ENCODE measurements around the gene SHISA6. TPM values are rescaled to one million over a fixed set of nuclear protein-coding genes. Genes with fewer than 3 reads are reported as not detected.

SHISA6 gene
- total RNA-seq, 1 donor from 2014 or later = not detected

- Mint-ChIP-seq H3K27me3 (no peaks in the 10 kb centered on the region), H3K4me1 (no peaks in the 10 kb centered on the region), H3K36me3 (ENCODE audit: low read depth) (no peaks in the 10 kb centered on the region), H3K9me3 (peaks cover 3% of the 10 kb centered on the region), H3K4me3 (no peak overlapping the region), H3K27ac (no peak overlapping the region)
- intact Hi-C loops (cut with micrococcal nuclease) = no loop called here
- DNase-seq = no peak
Measured at GRCh38 chr17:11418342-11418741, 177.3 kb downstream of the SHISA6 start.

- Mint-ChIP-seq H3K36me3 (ENCODE audit: low read depth) (no peaks in the 10 kb centered on the region), H3K27ac (no peak overlapping the region), H3K27me3 (no peaks in the 10 kb centered on the region), H3K9me3 (peaks cover 9% of the 10 kb centered on the region), H3K4me3 (no peak overlapping the region), H3K4me1 (no peaks in the 10 kb centered on the region)
- intact Hi-C loops (cut with micrococcal nuclease) = no loop called here
- no peak for DNase-seq
Measured at GRCh38 chr17:11430751-11431150, 189.7 kb downstream of the SHISA6 start.

- DNase-seq = no peak
- Mint-ChIP-seq H3K4me3 (no peak overlapping the region), H3K4me1 (no peaks in the 10 kb centered on the region), H3K27me3 (no peaks in the 10 kb centered on the region), H3K27ac (no peak overlapping the region), H3K9me3 (peaks cover 7% of the 10 kb centered on the region), H3K36me3 (ENCODE audit: low read depth) (no peaks in the 10 kb centered on the region)
- intact Hi-C loops (cut with micrococcal nuclease) = no loop called here
Measured at GRCh38 chr17:11438673-11439072, 197.7 kb downstream of the SHISA6 start.

- peaks cover 7% of the 10 kb centered on the region for H3K9me3 Mint-ChIP-seq
- no peaks in the 10 kb centered on the region for H3K4me1 Mint-ChIP-seq
- no peak for DNase-seq
- H3K36me3 Mint-ChIP-seq (ENCODE audit: low read depth) = no peaks in the 10 kb centered on the region
- no peak overlapping the region for H3K4me3 Mint-ChIP-seq
- intact Hi-C loops (cut with micrococcal nuclease) = no loop called here
- no peaks in the 10 kb centered on the region for H3K27me3 Mint-ChIP-seq
- H3K27ac Mint-ChIP-seq = no peak overlapping the region
Measured at GRCh38 chr17:11441004-11441403, 200.0 kb downstream of the SHISA6 start.

GRCh38 chr17:11446316-11446715, 205.3 kb downstream of the SHISA6 start:
- intact Hi-C loops (cut with micrococcal nuclease) = no loop called here
- H3K4me1 Mint-ChIP-seq = no peaks in the 10 kb centered on the region
- H3K27me3 Mint-ChIP-seq = no peaks in the 10 kb centered on the region
- H3K36me3 Mint-ChIP-seq (ENCODE audit: low read depth) = no peaks in the 10 kb centered on the region
- H3K9me3 Mint-ChIP-seq = no peaks in the 10 kb centered on the region
- no peak overlapping the region for H3K27ac Mint-ChIP-seq
- DNase-seq = no peak
- no peak overlapping the region for H3K4me3 Mint-ChIP-seq

GRCh38 chr17:11454096-11454495, 213.1 kb downstream of the SHISA6 start:
- DNase-seq = no peak
- no peak overlapping the region for H3K4me3 Mint-ChIP-seq
- H3K27me3 Mint-ChIP-seq = no peaks in the 10 kb centered on the region
- H3K4me1 Mint-ChIP-seq = no peaks in the 10 kb centered on the region
- no peaks in the 10 kb centered on the region for H3K36me3 Mint-ChIP-seq (ENCODE audit: low read depth)
- H3K9me3 Mint-ChIP-seq = peaks cover 14% of the 10 kb centered on the region
- intact Hi-C loops (cut with micrococcal nuclease) = no loop called here
- no peak overlapping the region for H3K27ac Mint-ChIP-seq

- no peak overlapping the region for H3K27ac Mint-ChIP-seq
- peaks cover 17% of the 10 kb centered on the region for H3K9me3 Mint-ChIP-seq
- H3K36me3 Mint-ChIP-seq (ENCODE audit: low read depth) = no peaks in the 10 kb centered on the region
- intact Hi-C loops (cut with micrococcal nuclease) = no loop called here
- no peaks in the 10 kb centered on the region for H3K27me3 Mint-ChIP-seq
- no peak for DNase-seq
- H3K4me1 Mint-ChIP-seq = no peaks in the 10 kb centered on the region
- H3K4me3 Mint-ChIP-seq = no peak overlapping the region
Measured at GRCh38 chr17:11458279-11458678, 217.3 kb downstream of the SHISA6 start.

- H3K4me1 Mint-ChIP-seq = no peaks in the 10 kb centered on the region
Measured at GRCh38 chr17:11459861-11460331, 218.9 kb downstream of the SHISA6 start.

GRCh38 chr17:11461993-11462548, 221.1 kb downstream of the SHISA6 start:
- Mint-ChIP-seq H3K4me3 (no peak overlapping the region), H3K36me3 (ENCODE audit: low read depth) (no peaks in the 10 kb centered on the region), H3K27me3 (no peaks in the 10 kb centered on the region), H3K4me1 (no peaks in the 10 kb centered on the region), H3K9me3 (peaks cover 6% of the 10 kb centered on the region), H3K27ac (no peak overlapping the region)
- intact Hi-C loops (cut with micrococcal nuclease) = no loop called here
- no peak for DNase-seq

More at GRCh38 chr17:11459861-11460331, 218.9 kb downstream of the SHISA6 start:
- DNase-seq = no peak
- H3K4me3 Mint-ChIP-seq = no peak overlapping the region
- H3K27me3 Mint-ChIP-seq = no peaks in the 10 kb centered on the region
- intact Hi-C loops (cut with micrococcal nuclease) = no loop called here
- H3K9me3 Mint-ChIP-seq = peaks cover 9% of the 10 kb centered on the region
- H3K36me3 Mint-ChIP-seq (ENCODE audit: low read depth) = no peaks in the 10 kb centered on the region
- H3K27ac Mint-ChIP-seq = no peak overlapping the region

- Mint-ChIP-seq H3K4me1 (no peaks in the 10 kb centered on the region), H3K36me3 (ENCODE audit: low read depth) (no peaks in the 10 kb centered on the region), H3K4me3 (no peak overlapping the region), H3K27me3 (no peaks in the 10 kb centered on the region), H3K9me3 (no peaks in the 10 kb centered on the region), H3K27ac (no peak overlapping the region)
- intact Hi-C loops (cut with micrococcal nuclease) = no loop called here
- DNase-seq = no peak
Measured at GRCh38 chr17:11467639-11468038, 226.6 kb downstream of the SHISA6 start.

GRCh38 chr17:11485336-11486100, 244.5 kb downstream of the SHISA6 start:
- no peaks in the 10 kb centered on the region for H3K36me3 Mint-ChIP-seq (ENCODE audit: low read depth)
- H3K27me3 Mint-ChIP-seq = no peaks in the 10 kb centered on the region
- H3K4me1 Mint-ChIP-seq = no peaks in the 10 kb centered on the region
- intact Hi-C loops (cut with micrococcal nuclease) = no loop called here
- no peak overlapping the region for H3K27ac Mint-ChIP-seq
- H3K9me3 Mint-ChIP-seq = peaks cover 9% of the 10 kb centered on the region
- no peak for DNase-seq
- no peak overlapping the region for H3K4me3 Mint-ChIP-seq

- H3K4me1 Mint-ChIP-seq = no peaks in the 10 kb centered on the region
- H3K27ac Mint-ChIP-seq = no peak overlapping the region
Measured at GRCh38 chr17:11486101-11486867, 245.3 kb downstream of the SHISA6 start.

GRCh38 chr17:11486868-11487310, 245.9 kb downstream of the SHISA6 start:
- no peak for DNase-seq
- Mint-ChIP-seq H3K27me3 (no peaks in the 10 kb centered on the region), H3K4me3 (no peak overlapping the region), H3K9me3 (peaks cover 14% of the 10 kb centered on the region), H3K4me1 (no peaks in the 10 kb centered on the region), H3K36me3 (ENCODE audit: low read depth) (no peaks in the 10 kb centered on the region), H3K27ac (no peak overlapping the region)
- intact Hi-C loops (cut with micrococcal nuclease) = no loop called here

More at GRCh38 chr17:11486101-11486867, 245.3 kb downstream of the SHISA6 start:
- intact Hi-C loops (cut with micrococcal nuclease) = no loop called here
- no peak for DNase-seq
- no peaks in the 10 kb centered on the region for H3K36me3 Mint-ChIP-seq (ENCODE audit: low read depth)
- peaks cover 14% of the 10 kb centered on the region for H3K9me3 Mint-ChIP-seq
- no peaks in the 10 kb centered on the region for H3K27me3 Mint-ChIP-seq
- H3K4me3 Mint-ChIP-seq = no peak overlapping the region

GRCh38 chr17:11487469-11487868, 246.5 kb downstream of the SHISA6 start:
- H3K9me3 Mint-ChIP-seq = peaks cover 14% of the 10 kb centered on the region
- no peaks in the 10 kb centered on the region for H3K4me1 Mint-ChIP-seq
- no peak for DNase-seq
- intact Hi-C loops (cut with micrococcal nuclease) = no loop called here
- H3K36me3 Mint-ChIP-seq (ENCODE audit: low read depth) = no peaks in the 10 kb centered on the region
- no peak overlapping the region for H3K4me3 Mint-ChIP-seq
- no peak overlapping the region for H3K27ac Mint-ChIP-seq
- H3K27me3 Mint-ChIP-seq = no peaks in the 10 kb centered on the region

Measured in activated CD4-positive, alpha-beta T cell treated with anti-CD3 and anti-CD28 coated beads, Interleukin-2, amount 10 ng/mL, durations not matched to agents 24 days and 14 days (primary cell).